Heart left ventricle (tissue), 16 donors: Measurements from ENCODE around the gene EHD4. TPM values are rescaled to one million over a fixed set of nuclear protein-coding genes. Genes with fewer than 3 reads are reported as not detected.

Experiments
- ATAC-seq, 4 donors: fragments of 200-7000 bp; cut with Tn5 transposase; one replicate each; pipeline ENCODE4 v1.9.1; 2020 to 2022; ENCODE audit warnings: moderate library complexity in 4 of 4, mild to moderate bottlenecking in 3 of 4, moderate number of reproducible peaks in 1 of 4
- DNase-seq, 5 donors: peaks; one replicate each; pipeline ENCODE4 v3.0.0-alpha.2; 2020
- H3K27ac ChIP-seq, 12 donors: fragments of 200-600 bp; sonication (generic) in 4 of 12; one replicate each; pipeline versions ENCODE4 v1.5.0 to v1.8.0; 2016 to 2022; ENCODE audit warnings: mild to moderate bottlenecking in 2 of 12
- H3K27me3 ChIP-seq, 9 donors: fragments of 200-600 bp; sonication (generic) in 2 of 9; one replicate each; pipeline versions ENCODE4 v1.5.1 to v1.8.0; 2016 to 2022; ENCODE audit warnings: mild to moderate bottlenecking in 3 of 9
- H3K36me3 ChIP-seq, 9 donors: fragments of 200-600 bp; sonication (generic) in 2 of 9; one replicate each; pipeline versions ENCODE4 v1.5.0 to v1.8.0; 2018 to 2022; ENCODE audit warnings: mild to moderate bottlenecking in 2 of 9
- H3K4me1 ChIP-seq, 12 donors: fragments of 200-600 bp; sonication (generic) in 4 of 12; one replicate each; pipeline versions ENCODE4 v1.5.0 to v1.8.0; 2016 to 2022; ENCODE audit warnings: mild to moderate bottlenecking in 3 of 12
- H3K4me3 ChIP-seq, 12 donors: fragments of 200-600 bp; sonication (generic) in 4 of 12; one replicate each; pipeline versions ENCODE4 v1.5.0 to v1.8.0; 2017 to 2022; ENCODE audit warnings: mild to moderate bottlenecking in 9 of 12, moderate library complexity in 4 of 12
- H3K9me3 ChIP-seq, 12 donors: fragments of 200-600 bp; sonication (generic) in 4 of 12; one replicate each; pipeline versions ENCODE4 v1.5.0 to v1.8.0; 2016 to 2022; ENCODE audit warnings: mild to moderate bottlenecking in 1 of 12
- CTCF ChIP-seq, 12 donors: fragments of 200-600 bp; sonication (generic) in 4 of 12; IDR thresholded peaks; one replicate each; pipeline versions ENCODE4 v1.5.0 to v1.8.0; 2018 to 2022; ENCODE audit warnings: antibody characterized with exemption in 12 of 12, mild to moderate bottlenecking in 5 of 12
- POLR2A ChIP-seq, 2 donors: fragments of 450-650 bp; IDR thresholded peaks; one replicate each; pipeline ENCODE4 v1.6.1; 2017; ENCODE audit warnings: antibody characterized with exemption in 2 of 2, mild to moderate bottlenecking in 2 of 2, moderate library complexity in 2 of 2
- WGBS, 4 donors: extraction: QIAGEN DNeasy Blood & Tissue Kit in 2 of 4; methylation state at CpG; one replicate each; pipeline versions ENCODE4 v1.1.5 to v1.1.7; 2013 to 2018; 5-methylcytosine and 5-hydroxymethylcytosine counted together
- intact Hi-C, 10 donors: fragments of 100-400 bp; cut with DNase I; formaldehyde crosslinking; loops; one replicate each; pipeline versions ENCODE4 v1.11.1 to v1.14.2; 2022
- polyA plus RNA-seq, 2 donors: library from polyadenylated mRNA; stranded (reverse); fragments of 200-250 nt; gene quantifications; one replicate each; pipeline ENCODE4 v1.2.3, GENCODE V29; 2013
- total RNA-seq, 9 donors: library from RNA; depleted of rRNA in 2 of 9; stranded (reverse); fragments of >200 nt in 2 of 9; fragmentation: NEBNext Ultra II Directional in 3 of 9; extraction: Animal tissue kit (Norgen Biotek cat#: 25700) in 3 of 9; gene quantifications; one replicate each; pipeline versions ENCODE4 v1.1.0 to v1.2.4, GENCODE V29; 2016 to 2023
- donor health status: ischemic (EF 13 %, LVEDD 7.1; RV severe dilation, severe dysfunction).
- donor health status: healthy with polysubstance abuse.
- donor health status: DM: no; HTN: yes; CAD: no.
- donor health status: DM: no; HTN: no; CAD: no.
- donor health status: ischemic (EF 25% LVEDD 6.9; RV normal size, moderate dysfunction).
- donor health status: ischemic (EF 25% LVEDD 5.7; RV mildly dilated, moderate dysfunction).
- donor health status: healthy.
- donor health status: DM: yes; HTN: yes; CAD: no.
- donor health status: ischemic (EF 35%, LVEDD 5.7; RV mildly dilated, moderate dysfunction).
- donor health status: nonischemic (EF 11% LVEDD 7.7; RV severe dilation, severe dysfunction).
- donor health status: DM: yes; HTN: yes; CAD: no.
- donor health status: PGD.
- donor health status: ischemic (EF 29% LVEDD 5.4; RV normal size, mild dysfunction).
- donor health status: nonischemic (EF 23%, LVEDD 6.1; RV moderate dilation, normal function).

EHD4 gene
- total and polyA plus RNA-seq, 11 donors: 25.6 to 70.8 (median 43.9) TPM

GRCh38 chr15:41915255-41915994, 56.9 kb downstream of the EHD4 start:
- DNase-seq: peak in 1 of 5 donors; percentile 29
- H3K36me3 ChIP-seq: peaks cover 0 to 54% (median 14%) of the 10 kb centered on the region in 9 donors
- peak overlapping the region; percentile 60 to 93 (median 83) for H3K27ac ChIP-seq
- TF ChIP-seq POLR2A (IDR thresholded peaks at IDR 0.05): no peak
- TF ChIP-seq CTCF (IDR thresholded peaks at IDR 0.05): no peak
- no peaks in the 10 kb centered on the region for H3K9me3 ChIP-seq
- H3K4me1 ChIP-seq: peaks cover 20 to 91% (median 87%) of the 10 kb centered on the region in 12 donors
- no peak overlapping the region for H3K4me3 ChIP-seq
- intact Hi-C loops: loop anchor here in 5 of 10 donors (5.0 to 10.0 kb wide), 4 partner anchors 49 to 139 kb away; partner anchors contain the start of gene EHD4 (in 2 of the 5)
- ATAC-seq: no peak
- WGBS, 4 donors: 81 to 89% (median 85%) methylated on average over 6 of the region's 6 CpGs
- no peaks in the 10 kb centered on the region for H3K27me3 ChIP-seq

GRCh38 chr15:41914411-41914810, 57.9 kb downstream of the EHD4 start:
- H3K9me3 ChIP-seq: no peaks in the 10 kb centered on the region
- H3K27me3 ChIP-seq: no peaks in the 10 kb centered on the region
- no peak overlapping the region for H3K4me3 ChIP-seq
- peaks cover 15 to 86% (median 77%) of the 10 kb centered on the region in 12 donors for H3K4me1 ChIP-seq
- TF ChIP-seq CTCF (IDR thresholded peaks at IDR 0.05) (no peak), POLR2A (IDR thresholded peaks at IDR 0.05) (no peak)
- peak overlapping the region; percentile 60 to 93 (median 83) for H3K27ac ChIP-seq
- peaks cover 0 to 62% (median 19%) of the 10 kb centered on the region in 9 donors for H3K36me3 ChIP-seq
- DNase-seq: peak in 3 of 5 donors; percentile 61 to 72 (median 72)
- intact Hi-C loops: loop anchor here in 3 of 10 donors (5.0 to 10.0 kb wide), 3 partner anchors 33 to 140 kb away; no protein-coding TSS in a partner anchor
- peak; percentile 59 to 78 (median 76) for ATAC-seq
- 38 to 55% (median 45%) methylated on average over 5 of the region's 5 CpGs for WGBS, 4 donors

- Histone ChIP-seq H3K36me3 (peaks cover 0 to 62% (median 19%) of the 10 kb centered on the region in 9 donors), H3K27ac (peak overlapping the region; percentile 43 to 93 (median 83)), H3K27me3 (no peaks in the 10 kb centered on the region), H3K4me3 (no peak overlapping the region), H3K4me1 (peaks cover 9 to 86% (median 71%) of the 10 kb centered on the region in 12 donors), H3K9me3 (no peaks in the 10 kb centered on the region)
- ATAC-seq (no peak), DNase-seq (no peak)
- intact Hi-C loops: loop anchor here in 3 of 10 donors (5.0 to 10.0 kb wide), 3 partner anchors 34 to 142 kb away; no protein-coding TSS in a partner anchor
- TF ChIP-seq POLR2A (IDR thresholded peaks at IDR 0.05) (no peak), CTCF (IDR thresholded peaks at IDR 0.05) (no peak)
- WGBS, 4 donors: 58 to 79% (median 76%) methylated on average over 3 of the region's 3 CpGs
Observed at GRCh38 chr15:41913256-41913655, 59.1 kb downstream of the EHD4 start.

- no peaks in the 10 kb centered on the region for H3K9me3 ChIP-seq
- H3K4me1 ChIP-seq: peaks cover 0 to 73% (median 59%) of the 10 kb centered on the region in 12 donors
- peak overlapping the region; percentile 43 to 93 (median 83) for H3K27ac ChIP-seq
- intact Hi-C loops: loop anchor here in 3 of 10 donors (5.0 to 10.0 kb wide), 3 partner anchors 35 to 143 kb away; no protein-coding TSS in a partner anchor
- TF ChIP-seq CTCF (IDR thresholded peaks at IDR 0.05) (no peak), POLR2A (IDR thresholded peaks at IDR 0.05) (no peak)
- DNase-seq (peak in 1 of 5 donors; percentile 27), ATAC-seq (no peak)
- H3K4me3 ChIP-seq: no peak overlapping the region
- H3K36me3 ChIP-seq: peaks cover 0 to 66% (median 30%) of the 10 kb centered on the region in 9 donors
- 64 to 76% (median 71%) methylated on average over 9 to 14 of the region's 14 CpGs for WGBS, 4 donors
- H3K27me3 ChIP-seq: no peaks in the 10 kb centered on the region
Observed at GRCh38 chr15:41911691-41912345, 60.5 kb downstream of the EHD4 start.
